Mammary epithelial cell (primary cell): ENCODE results near the gene PPP1R7.

Experiments
- CTCF ChIP-seq, 2 donors: IDR thresholded peaks in 1 of 2; conservative IDR thresholded peaks in 1 of 2; 2 replicates each; pipeline ENCODE4 v1.5.1; 2011 to 2012; ENCODE audit warnings: inconsistent platforms in 2 of 2, low read length in 2 of 2, mild to moderate bottlenecking in 2 of 2, control low read depth in 1 of 2, low read depth in 1 of 2; ENCODE audit not compliant: insufficient read depth in 1 of 2; ENCODE audit errors: extremely low read depth in 1 of 2
- EZH2 ChIP-seq: IDR thresholded peaks from 2 replicates; pipeline ENCODE4 v1.6.1; 2012; ENCODE audit warnings: low read length, inconsistent platforms, borderline replicate concordance

GRCh38 chr2:241123816-241124536, 26.3 kb upstream of the PPP1R7 start:
- TF ChIP-seq CTCF (conservative IDR thresholded peaks at IDR 0.05 in 1 of 2, IDR thresholded peaks at IDR 0.05 in 1 of 2; ENCODE audit: extremely low read depth in 1 of 2, insufficient read depth in 1 of 2, low read depth in 1 of 2, low read length in 2 of 2) (no peak), EZH2 (no peak)
